PC-3 (cell line): ENCODE results near the gene ADAM12.

Source experiments
- EZH2 ChIP-seq: fragments of 300-600 bp; sonication (generic); IDR thresholded peaks from one replicate; pipeline ENCODE4 v1.6.1; 2017; ENCODE audit warnings: antibody characterized with exemption, mild to moderate bottlenecking, low read length; ENCODE audit not compliant: unreplicated experiment
- EZH2phosphoT487 ChIP-seq: fragments of 300-600 bp; sonication (generic); IDR thresholded peaks from 2 replicates; pipeline ENCODE4 v1.6.1; 2018; ENCODE audit warnings: mild to moderate bottlenecking, antibody characterized with exemption, low read length, borderline replicate concordance
- TF ChIP-seq, protein P1 (sequence below): fragments of 300-600 bp; sonication (generic); conservative IDR thresholded peaks from 2 replicates; pipeline ENCODE4 v1.5.1; 2017; ENCODE audit warnings: antibody characterized with exemption, low read depth, mild to moderate bottlenecking, low read length

DNA sequence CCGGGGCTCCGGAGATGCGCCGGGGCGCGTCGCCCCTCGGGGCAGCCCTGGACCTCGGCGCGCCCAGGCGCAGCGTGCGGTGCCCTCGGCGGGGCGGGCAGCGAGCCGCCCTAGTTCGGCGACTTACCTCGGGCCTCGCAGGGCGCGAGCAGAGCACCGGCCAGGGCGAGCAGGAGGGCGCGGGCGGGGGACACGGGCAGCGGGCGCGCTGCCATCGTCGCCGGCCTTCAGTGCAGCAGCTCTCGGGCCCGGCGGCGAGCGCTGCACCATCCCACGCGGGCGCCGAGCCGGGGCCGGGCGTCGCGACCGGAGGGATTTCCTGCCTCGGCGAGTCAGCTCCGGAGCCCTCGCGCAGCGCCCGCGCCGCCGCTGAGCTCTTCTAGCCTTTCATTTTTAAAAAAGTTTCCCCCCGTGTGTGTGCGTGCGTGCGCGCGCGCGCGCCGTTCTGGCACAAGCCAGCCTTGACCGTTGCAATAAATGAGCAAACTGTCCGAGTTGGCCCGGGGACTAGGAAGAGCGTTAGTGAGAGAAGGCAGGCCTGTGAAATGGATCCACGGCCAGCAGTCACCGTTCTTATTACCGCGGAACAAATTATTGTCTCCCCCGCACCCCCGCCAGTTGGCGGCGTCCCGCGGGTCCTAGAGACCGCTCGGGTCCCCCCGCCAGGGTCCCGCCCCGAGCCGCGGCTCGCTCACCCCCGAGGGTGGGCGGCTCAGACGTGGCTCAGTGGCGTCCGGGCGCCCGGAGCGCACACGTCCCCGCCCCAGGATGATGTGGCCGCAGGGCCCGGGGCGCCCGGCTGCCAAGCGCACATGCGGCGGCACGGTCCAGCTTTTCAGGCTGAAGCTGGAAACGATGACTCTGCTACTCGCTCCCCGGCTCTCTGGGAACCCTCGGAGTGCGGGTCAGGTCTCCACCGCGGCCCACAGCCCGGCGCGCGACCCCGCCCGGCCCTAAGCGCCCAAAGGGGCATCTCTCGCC lies at the start of gene ADAM12:
- TF ChIP-seq, protein P1, sequence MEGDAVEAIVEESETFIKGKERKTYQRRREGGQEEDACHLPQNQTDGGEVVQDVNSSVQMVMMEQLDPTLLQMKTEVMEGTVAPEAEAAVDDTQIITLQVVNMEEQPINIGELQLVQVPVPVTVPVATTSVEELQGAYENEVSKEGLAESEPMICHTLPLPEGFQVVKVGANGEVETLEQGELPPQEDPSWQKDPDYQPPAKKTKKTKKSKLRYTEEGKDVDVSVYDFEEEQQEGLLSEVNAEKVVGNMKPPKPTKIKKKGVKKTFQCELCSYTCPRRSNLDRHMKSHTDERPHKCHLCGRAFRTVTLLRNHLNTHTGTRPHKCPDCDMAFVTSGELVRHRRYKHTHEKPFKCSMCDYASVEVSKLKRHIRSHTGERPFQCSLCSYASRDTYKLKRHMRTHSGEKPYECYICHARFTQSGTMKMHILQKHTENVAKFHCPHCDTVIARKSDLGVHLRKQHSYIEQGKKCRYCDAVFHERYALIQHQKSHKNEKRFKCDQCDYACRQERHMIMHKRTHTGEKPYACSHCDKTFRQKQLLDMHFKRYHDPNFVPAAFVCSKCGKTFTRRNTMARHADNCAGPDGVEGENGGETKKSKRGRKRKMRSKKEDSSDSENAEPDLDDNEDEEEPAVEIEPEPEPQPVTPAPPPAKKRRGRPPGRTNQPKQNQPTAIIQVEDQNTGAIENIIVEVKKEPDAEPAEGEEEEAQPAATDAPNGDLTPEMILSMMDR = no peak
- TF ChIP-seq EZH2 (no peak), EZH2phosphoT487 (no peak)
